Colonic mucosa (tissue), 4 donors: ENCODE results near the gene MYORG. TPM values are rescaled to one million over a fixed set of nuclear protein-coding genes. Genes with fewer than 3 reads are reported as not detected.

ENCODE experiments used
- DNase-seq: peaks from one replicate; pipeline ENCODE4 v3.0.0-alpha.2; 2020
- H3K27ac ChIP-seq: fragments of 200-600 bp; one replicate; pipeline ENCODE4 v1.8.0; 2021
- H3K27me3 ChIP-seq: fragments of 200-600 bp; one replicate; pipeline ENCODE4 v1.8.0; 2021
- H3K36me3 ChIP-seq: fragments of 200-600 bp; one replicate; pipeline ENCODE4 v1.8.0; 2021
- H3K4me1 ChIP-seq: fragments of 200-600 bp; one replicate; pipeline ENCODE4 v1.8.0; 2021; ENCODE audit warnings: mild to moderate bottlenecking
- H3K4me3 ChIP-seq: fragments of 200-600 bp; one replicate; pipeline ENCODE4 v1.8.0; 2021
- H3K9ac ChIP-seq, 2 donors: one replicate each; pipeline ENCODE4 v1.7.0; 2013; ENCODE audit warnings: control low read depth in 2 of 2, low read depth in 2 of 2, low read length in 2 of 2
- H3K9me3 ChIP-seq: fragments of 200-600 bp; one replicate; pipeline ENCODE4 v1.8.0; 2021
- CTCF ChIP-seq: fragments of 200-600 bp; IDR thresholded peaks from one replicate; pipeline ENCODE4 v1.8.0; 2022; ENCODE audit warnings: antibody characterized with exemption, mild to moderate bottlenecking
- intact Hi-C: fragments of 100-400 bp; cut with DNase I; formaldehyde crosslinking; loops from one replicate; pipeline ENCODE4 v1.14.1; 2022
- total RNA-seq, 2 donors: library from RNA; stranded (reverse); fragmentation: NEBNext Ultra II Directional in 1 of 2; extraction: Animal tissue kit (Norgen Biotek cat#: 25700) in 1 of 2; gene quantifications; one replicate each; pipeline ENCODE4 v1.2.1, GENCODE V29; 2021
- donor health status: healthy.
- donor health status: DM: no; HTN: no; CAD: no.
- donor health status: DM: no; HTN: no; CAD: no.

Gene MYORG
- total RNA-seq, 2 donors from 2014 or later, result 57.0 to 68.6 TPM

GRCh38 chr9:34326690-34327089 lies 50.0 kb downstream of the MYORG start:
- Histone ChIP-seq H3K9me3 (no peaks in the 10 kb centered on the region), H3K36me3 (no peaks in the 10 kb centered on the region), H3K27me3 (no peaks in the 10 kb centered on the region), H3K4me1 (no peaks in the 10 kb centered on the region), H3K9ac (no peak overlapping the region), H3K27ac (no peak overlapping the region), H3K4me3 (no peak overlapping the region)
- no peak for DNase-seq
- TF ChIP-seq CTCF, result no peak
- intact Hi-C loops, result no loop called here

- no peaks in the 10 kb centered on the region for H3K27me3 ChIP-seq
- H3K36me3 ChIP-seq, result no peaks in the 10 kb centered on the region
- no peak for TF ChIP-seq CTCF
- H3K9ac ChIP-seq, result no peak overlapping the region
- DNase-seq, result no peak
- H3K4me1 ChIP-seq, result no peaks in the 10 kb centered on the region
- H3K4me3 ChIP-seq, result no peak overlapping the region
- no peak overlapping the region for H3K27ac ChIP-seq
- no peaks in the 10 kb centered on the region for H3K9me3 ChIP-seq
- intact Hi-C loops, result no loop called here
Observed at GRCh38 chr9:34322899-34323591, 53.7 kb downstream of the MYORG start.

- TF ChIP-seq CTCF, result no peak
- Histone ChIP-seq H3K4me1 (no peaks in the 10 kb centered on the region), H3K27ac (no peak overlapping the region), H3K36me3 (no peaks in the 10 kb centered on the region), H3K27me3 (no peaks in the 10 kb centered on the region), H3K9ac (no peak overlapping the region), H3K9me3 (no peaks in the 10 kb centered on the region), H3K4me3 (no peak overlapping the region)
- intact Hi-C loops, result no loop called here
- DNase-seq, result no peak
Observed at GRCh38 chr9:34321451-34321850, 55.2 kb downstream of the MYORG start.

GRCh38 chr9:34318163-34318790 lies 58.4 kb downstream of the MYORG start:
- no peaks in the 10 kb centered on the region for H3K27me3 ChIP-seq
- no peak overlapping the region for H3K27ac ChIP-seq
- no peak for DNase-seq
- intact Hi-C loops, result no loop called here
- no peaks in the 10 kb centered on the region for H3K9me3 ChIP-seq
- no peak overlapping the region for H3K4me3 ChIP-seq
- H3K36me3 ChIP-seq, result no peaks in the 10 kb centered on the region
- no peak for TF ChIP-seq CTCF
- no peaks in the 10 kb centered on the region for H3K4me1 ChIP-seq
- H3K9ac ChIP-seq, result no peak overlapping the region

- no peaks in the 10 kb centered on the region for H3K4me1 ChIP-seq
- no peak overlapping the region for H3K27ac ChIP-seq
- intact Hi-C loops, result no loop called here
- H3K4me3 ChIP-seq, result no peak overlapping the region
- no peaks in the 10 kb centered on the region for H3K27me3 ChIP-seq
- no peaks in the 10 kb centered on the region for H3K36me3 ChIP-seq
- no peak for TF ChIP-seq CTCF
- no peaks in the 10 kb centered on the region for H3K9me3 ChIP-seq
- no peak for DNase-seq
- H3K9ac ChIP-seq, result no peak overlapping the region
Observed at GRCh38 chr9:34317436-34317835, 59.3 kb downstream of the MYORG start.

Other genes starting within 250 kb of the MYORG start
- gene UBAP1, start 197.9 kb downstream of the MYORG start, total RNA-seq, result 10 to 100 TPM; 32.9 to 45.4 TPM
- 1 to 10 TPM; 2.2 to 7.3 TPM for gene KIF24, start 47.6 kb downstream of the MYORG start, total RNA-seq
- 10 to 100 TPM; 25.6 to 28.4 TPM for gene NUDT2, start 47.3 kb downstream of the MYORG start, total RNA-seq
- gene FAM219A, start 81.7 kb upstream of the MYORG start, total RNA-seq, result 1 to 10 TPM; 6.3 to 7.5 TPM
- gene DNAI1, start 81.9 kb upstream of the MYORG start, total RNA-seq, result not detected
- gene ENHO, start 146.1 kb upstream of the MYORG start, total RNA-seq, result 1 to 10 TPM; 1.2 to 1.3 TPM
- 1 to 10 TPM; 1.8 to 1.9 TPM for gene CNTFR, start 212.8 kb upstream of the MYORG start, total RNA-seq
- 10 to 100 TPM; 37.0 to 54.4 TPM for gene RPP25L, start 235.2 kb upstream of the MYORG start, total RNA-seq
- gene DCTN3, start 243.6 kb upstream of the MYORG start, total RNA-seq, result 10 to 100 TPM; 65.2 to 76.3 TPM